ENCODE results near the gene ZC3HAV1L.
"Not testable (repeated sequence)": the region's sequence is repeated elsewhere in the genome, so short reads cannot be mapped to it uniquely, and the experiment has no call there.

Gene ZC3HAV1L

GRCh38 chr7:139011373-139011772 lies 24.5 kb downstream of the ZC3HAV1L start:
- no peak for DNase-seq

DNA sequence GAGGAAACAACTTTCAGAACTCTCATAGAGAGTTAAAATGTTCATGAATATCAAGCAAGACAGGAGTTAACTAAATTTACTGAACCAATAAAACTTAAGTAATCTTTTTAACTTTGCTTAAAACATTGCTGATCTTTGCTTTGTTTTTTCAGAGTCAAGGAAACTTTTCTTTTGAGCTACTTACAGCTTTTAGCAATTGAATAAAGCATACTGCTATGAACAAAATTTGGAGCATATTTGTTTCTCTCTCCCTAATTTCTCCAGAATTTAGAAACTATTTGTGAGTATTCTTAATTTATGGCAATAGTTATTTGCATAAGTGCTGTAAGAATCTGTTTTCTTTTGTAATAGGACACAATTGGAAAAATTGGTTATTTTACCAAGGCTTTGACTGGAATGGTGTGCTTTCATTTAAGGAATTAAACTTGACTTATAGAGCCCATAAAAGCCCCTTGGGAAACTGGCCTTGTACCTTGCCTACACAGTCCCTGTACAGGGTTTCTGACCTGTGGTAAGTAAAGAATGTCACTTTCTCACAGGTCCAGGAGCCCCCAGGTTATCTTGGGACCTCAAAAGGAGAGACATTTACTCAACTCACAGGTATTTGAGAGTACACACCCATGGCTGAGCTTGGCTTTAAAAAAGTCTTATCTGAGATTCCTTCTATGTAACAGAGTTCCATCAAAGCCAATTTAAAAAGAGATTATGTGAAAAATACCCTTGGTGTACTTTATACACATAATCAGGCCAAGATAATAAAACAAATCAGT lies 31.3 kb downstream of the ZC3HAV1L start:
- DNase-seq, result no peak

DNA sequence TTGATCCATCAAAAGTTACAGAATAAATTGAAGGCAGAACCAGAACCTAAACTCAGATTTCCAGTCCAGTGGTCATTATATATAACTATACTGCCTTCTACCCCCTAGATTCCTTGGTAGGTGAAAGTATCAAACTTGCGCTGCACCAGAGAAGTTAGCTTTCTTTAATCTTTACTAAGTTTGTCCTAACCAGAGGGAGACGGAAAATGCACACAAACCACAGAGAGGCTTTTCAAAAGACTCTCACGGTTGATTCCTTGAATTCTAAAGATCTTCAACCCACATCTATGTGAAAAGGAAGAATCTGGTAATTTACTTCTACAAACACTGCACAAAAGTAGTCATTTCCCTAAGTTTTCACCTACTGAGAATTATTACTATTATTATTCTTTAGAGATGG lies 36.4 kb downstream of the ZC3HAV1L start:
- no peak for DNase-seq

DNA sequence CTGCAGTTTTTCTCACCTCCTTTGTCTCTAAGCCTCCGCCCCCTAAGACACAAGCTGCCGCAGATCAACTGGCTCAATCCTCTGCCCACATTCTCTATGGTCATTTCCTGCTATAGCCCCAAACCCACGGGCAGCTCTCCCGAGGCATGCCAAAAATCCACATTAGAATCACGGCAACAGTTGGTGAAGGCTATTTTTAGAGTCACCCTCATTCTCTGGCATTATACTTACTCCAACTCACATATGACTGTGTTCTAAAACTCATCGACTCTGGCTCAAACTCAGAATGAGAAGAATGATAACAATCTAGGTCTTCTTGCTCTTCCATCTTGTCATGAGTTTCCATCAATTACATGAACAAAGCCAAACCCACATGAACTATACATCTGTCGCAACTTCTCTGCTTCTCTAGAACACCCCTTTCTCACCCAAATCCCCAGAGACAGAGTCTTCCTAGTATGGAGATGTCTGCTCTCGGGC lies 43.8 kb downstream of the ZC3HAV1L start:
- no peak for DNase-seq

DNA sequence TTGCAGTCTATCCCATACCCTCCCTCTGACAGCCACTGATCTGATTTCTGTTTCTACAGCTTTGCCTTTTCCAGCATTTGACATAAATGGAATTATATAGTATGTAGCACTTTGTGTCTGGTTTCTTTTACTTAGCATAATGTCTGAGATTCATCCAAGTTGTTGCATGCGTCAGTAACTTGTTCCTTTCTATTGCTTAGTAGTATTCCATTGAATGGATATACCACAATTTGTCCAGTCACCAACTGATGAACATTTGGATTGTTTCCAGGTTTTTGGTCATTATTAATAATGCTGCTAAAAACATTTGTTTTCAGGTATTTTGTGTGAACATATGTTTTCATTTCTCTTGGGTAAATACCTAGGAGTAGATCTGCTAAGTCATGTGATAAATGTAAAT lies 48.2 kb downstream of the ZC3HAV1L start:
- no peak for DNase-seq

DNA sequence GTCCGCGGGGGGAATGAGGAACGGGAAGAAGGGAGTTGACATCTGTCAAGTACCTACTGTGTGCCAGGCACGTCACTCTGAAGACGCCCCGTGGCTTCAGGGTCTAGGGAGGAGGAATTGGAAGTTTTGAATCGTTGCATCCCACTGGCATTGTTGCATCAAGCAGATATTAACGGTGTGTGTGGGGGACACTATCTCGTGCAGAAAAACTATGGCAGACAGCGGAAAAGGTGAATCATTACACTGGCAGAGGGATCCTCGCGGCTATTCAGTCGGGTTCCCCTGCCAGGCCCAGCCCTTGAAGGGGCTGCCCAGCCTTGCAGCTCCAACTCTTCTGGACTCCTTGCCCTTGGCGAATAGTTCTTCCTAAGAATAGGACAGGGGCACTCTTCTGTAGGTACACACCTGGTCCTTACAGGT lies 53.6 kb downstream of the ZC3HAV1L start:
- no peak for DNase-seq

DNA sequence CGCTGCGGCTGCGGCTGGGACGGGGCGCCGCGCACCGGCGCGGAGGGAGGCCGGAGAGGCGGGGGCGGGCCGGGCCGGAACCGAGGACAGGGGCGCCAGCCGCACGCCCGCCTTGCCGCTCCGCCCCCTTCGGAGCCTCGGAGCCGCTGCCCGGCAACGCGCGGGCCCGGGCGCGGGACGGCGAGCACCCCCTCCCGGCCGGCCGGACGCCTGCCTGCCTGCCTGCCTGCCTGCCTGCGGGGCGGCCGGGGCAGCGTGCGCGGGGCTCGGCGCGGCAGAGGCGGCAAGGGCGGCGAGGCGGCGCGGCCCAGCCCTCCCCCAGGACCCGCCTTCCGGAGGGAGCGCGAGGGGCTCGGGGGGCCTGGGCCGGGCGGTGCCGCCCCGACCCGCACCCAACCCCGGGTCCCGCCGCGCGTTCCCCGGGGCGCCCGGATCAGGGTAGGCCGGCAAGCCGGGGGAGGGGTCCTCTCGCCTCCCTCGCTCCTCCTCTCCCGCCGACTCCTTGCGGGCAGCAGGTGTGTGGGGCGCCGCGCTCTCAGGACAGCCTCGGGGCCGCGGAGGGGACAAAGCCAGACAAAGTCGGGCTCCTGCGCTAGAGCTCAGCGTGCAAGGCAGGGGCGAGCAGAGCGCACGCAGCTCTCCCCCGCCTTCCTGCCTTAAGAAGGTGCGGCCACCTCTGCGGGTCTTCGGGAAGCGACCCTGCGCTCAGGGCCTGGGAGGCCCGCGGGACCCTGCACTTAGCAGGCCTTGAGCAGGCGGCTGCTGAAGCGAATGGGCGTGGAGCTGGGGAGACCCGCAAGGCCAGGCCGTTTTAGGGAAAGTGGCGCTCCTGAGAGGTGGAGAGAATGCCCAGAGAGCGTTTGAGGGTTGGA lies 54.3 kb downstream of the ZC3HAV1L start, which contains the start of gene KIAA1549:
Gene KIAA1549, minus strand, starts transcription at position 58 of the 872 bp plus-strand sequence. CDS start 120 bp downstream, outside the sequence.
- DNase-seq, result peak; percentile 46

DNA sequence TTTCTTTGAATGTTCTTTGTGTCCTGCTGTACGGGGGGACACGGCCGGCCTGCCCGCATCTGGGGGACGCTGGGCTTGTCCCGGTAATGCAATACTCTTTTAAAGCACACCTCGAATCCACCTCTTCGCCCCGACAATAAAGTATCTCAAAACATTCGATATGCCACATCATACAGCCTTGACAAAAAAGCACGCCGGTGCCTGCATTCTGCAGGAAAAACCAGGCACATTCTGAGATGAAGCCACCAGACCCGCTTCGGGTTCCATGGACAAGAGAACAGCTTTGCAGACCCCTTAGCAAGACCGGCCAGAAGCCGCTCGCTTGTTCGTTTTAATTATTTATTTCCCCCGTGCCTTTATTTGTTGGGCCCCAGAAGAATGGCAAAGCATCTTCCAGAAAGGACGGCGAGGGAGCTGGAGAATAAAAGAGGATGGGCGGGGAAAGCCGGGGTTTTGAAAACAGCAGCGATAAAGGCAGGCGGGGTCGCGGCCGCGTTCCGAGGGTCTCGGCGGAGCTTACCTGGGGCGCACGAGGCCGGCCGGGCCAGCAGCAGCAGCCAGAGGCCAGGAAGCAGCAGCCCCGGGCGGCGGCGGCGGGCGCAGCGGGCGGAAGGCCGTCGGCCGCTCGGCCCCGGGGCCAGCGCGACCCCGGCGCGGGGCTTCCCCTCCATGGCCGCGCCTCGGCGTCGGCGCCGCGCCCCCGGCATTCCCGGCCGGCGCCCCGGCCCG lies 55.1 kb downstream of the ZC3HAV1L start:
- DNase-seq, result no peak

DNA sequence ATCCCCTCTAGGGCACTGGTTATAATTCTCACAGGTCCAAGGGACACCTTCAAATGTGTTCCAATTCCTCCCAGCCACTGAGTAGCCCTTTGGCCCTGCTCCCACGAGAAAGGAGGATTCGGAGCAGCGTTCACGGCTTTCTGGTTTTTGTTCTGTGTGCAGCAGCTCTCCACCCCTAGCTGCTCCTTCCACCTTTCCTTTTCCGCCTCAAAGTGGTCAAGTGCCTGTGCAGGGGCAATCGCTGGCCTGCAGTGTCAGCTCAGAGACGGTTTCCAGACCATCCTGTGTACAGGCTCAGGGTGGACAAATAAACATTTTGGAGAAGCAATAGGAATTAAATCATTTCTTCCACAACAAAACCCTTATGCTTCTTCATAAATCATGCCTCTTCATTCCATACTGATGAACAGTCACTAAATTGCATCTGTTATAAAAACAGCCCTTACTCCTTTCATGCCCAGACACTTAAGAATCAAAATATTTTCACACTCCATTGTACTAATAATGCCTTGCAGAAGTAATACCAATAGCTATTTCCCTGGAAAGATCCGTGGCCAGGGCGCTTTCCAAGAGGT lies 55.8 kb downstream of the ZC3HAV1L start:
- DNase-seq, result no peak

DNA sequence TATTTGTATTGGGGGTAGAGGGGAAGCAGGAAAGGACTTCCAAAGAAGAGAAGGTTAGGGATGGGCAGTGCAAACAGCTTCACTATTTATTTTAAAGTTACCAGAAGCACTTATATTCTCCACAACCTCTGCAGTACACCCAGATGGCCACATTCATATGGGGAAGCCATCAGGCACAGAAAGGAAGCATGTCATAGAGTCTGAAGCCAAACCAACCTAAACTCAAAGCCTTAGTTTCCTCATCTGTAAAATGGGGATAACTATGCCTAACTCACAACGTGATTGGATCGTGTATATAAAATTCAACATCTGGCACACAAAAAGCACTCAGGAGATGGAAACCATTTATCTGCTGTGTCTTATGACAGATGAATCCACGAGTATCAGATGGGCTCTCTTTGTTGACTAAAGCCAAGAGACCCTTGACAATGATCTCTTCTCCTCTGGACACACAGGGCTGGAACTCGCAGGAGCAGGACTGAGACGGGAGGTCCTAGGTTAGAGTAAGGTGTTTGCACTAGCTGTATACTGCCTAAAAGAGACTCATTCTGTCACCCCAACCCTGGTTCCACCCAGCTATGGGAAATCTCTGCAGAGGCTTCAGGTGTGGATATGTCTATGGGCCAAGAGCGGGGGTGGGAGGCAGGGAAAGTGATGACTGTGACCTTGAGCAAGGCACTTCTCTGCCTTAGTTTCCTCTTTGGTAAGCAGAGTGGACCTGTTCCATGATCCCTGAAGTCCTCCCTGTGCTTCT lies 56.4 kb downstream of the ZC3HAV1L start:
- no peak for DNase-seq

DNA sequence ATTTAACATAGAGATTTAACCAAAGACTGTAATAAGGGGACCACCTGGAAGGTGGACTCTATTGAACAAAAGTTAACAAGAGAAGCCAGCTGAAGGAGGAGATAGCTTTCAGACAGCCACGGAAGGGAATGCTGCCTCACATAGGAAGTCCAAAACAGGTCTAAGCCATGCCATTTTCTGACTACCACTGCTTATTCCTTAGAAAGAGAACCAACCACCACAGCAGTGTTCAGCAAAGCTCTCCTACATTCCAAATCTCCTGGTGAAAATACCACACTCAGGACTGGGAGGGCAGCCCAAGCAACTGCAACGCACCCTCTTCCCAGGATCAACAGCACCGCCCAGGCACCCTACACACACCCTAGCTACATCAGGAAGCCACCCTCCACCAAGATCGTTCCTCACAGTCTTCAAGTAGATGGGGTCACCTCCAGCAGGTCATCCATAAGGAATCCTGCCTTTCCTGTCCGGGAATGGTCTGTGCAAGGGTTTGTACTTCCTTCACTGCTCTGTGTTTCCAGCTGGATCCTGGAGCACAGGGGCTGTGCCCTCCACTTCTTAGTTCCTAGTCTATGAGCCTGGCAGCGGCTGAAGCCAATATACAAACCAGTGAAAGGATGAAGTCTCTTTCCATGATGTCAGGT lies 57.2 kb downstream of the ZC3HAV1L start:
- DNase-seq, result no peak

- DNase-seq, result not testable (repeated sequence)
Measured at GRCh38 chr7:138976161-138976560, 59.7 kb downstream of the ZC3HAV1L start.

Data from CD4-positive, alpha-beta T cell treated with Interleukin-12 subunit alpha and Interleukin-12 subunit beta, for 1 hour (primary cell).